ENCODE results near the gene CHST9. TPM values are rescaled to one million over a fixed set of nuclear protein-coding genes. Genes with fewer than 3 reads are reported as not detected.
"Not testable (repeated sequence)": the region's sequence is repeated elsewhere in the genome, so short reads cannot be mapped to it uniquely, and the experiment has no call there.

CHST9 gene, protein sequence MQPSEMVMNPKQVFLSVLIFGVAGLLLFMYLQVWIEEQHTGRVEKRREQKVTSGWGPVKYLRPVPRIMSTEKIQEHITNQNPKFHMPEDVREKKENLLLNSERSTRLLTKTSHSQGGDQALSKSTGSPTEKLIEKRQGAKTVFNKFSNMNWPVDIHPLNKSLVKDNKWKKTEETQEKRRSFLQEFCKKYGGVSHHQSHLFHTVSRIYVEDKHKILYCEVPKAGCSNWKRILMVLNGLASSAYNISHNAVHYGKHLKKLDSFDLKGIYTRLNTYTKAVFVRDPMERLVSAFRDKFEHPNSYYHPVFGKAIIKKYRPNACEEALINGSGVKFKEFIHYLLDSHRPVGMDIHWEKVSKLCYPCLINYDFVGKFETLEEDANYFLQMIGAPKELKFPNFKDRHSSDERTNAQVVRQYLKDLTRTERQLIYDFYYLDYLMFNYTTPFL
- polyA plus RNA-seq (2013, experiment 1 of 2; ENCODE audit: insufficient read length) = not detected
- not detected for polyA plus RNA-seq (2013, experiment 2 of 2; ENCODE audit: insufficient read length)

DNA sequence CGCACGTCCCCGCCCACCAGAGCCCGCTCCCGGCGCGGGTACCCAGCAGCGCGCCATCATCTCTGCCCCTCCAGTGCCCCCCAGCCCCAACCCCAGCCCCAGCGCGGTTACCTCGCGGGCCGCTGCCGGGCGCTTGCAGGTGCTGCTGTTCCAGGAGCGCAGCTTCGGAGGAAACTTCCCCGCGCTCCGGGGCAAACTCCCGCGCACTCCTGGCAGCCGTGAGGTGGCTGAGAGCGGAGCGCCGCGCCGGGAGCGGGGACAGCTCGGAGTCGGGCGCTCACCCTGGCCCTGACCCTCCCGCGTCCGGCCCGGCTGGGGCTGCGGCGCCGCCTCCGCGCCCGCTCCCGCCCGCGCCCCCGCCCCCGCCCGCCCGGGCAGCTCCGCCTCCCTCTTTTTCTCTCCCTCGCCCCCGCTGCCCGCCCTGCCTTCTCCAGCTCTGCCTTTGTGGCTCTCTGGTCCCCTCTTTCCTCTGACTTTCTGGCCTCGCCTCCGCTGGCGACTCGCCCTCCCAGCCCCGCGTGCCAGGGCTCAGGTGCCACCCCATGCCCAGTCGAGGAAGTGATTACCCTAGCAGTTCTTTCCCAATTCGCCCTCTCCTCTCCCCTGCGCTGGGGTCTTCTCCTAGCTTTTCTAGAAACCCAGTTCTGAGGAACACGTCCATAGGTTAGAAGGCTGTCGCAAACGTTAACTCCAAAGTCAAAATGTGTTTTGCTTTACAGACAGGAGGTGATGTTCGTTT, at the start of gene CHST9:
TSS of gene CHST9 (minus strand) at position 284 of the 739 bp plus-strand sequence. CDS start 42,499 bp downstream, outside the sequence.
- DNase-seq = no peak

DNA sequence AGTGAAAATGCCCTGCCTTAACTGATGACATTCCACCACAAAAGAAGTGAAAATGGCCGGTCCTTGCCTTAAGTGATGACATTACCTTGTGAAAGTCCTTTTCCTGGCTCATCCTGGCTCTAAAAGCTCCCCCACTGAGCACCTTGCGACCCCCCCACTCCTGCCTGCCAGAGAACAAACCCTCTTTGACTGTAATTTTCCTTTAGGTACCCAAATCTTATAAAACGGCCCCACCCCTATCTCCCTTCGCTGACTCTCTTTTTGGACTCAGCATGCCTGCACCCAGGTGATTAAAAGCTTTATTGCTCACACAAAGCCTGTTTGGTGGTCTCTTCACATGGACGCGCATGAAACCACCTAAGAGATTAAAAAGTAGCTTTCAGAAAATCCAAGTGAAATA, 47.2 kb upstream of the CHST9 start:
- not testable (repeated sequence) for DNase-seq

- not testable (repeated sequence) for DNase-seq
These were observed 46.6 kb upstream of the CHST9 start for GRCh38 chr18:27231671-27232070.

- DNase-seq = not testable (repeated sequence)
These were observed 46.1 kb upstream of the CHST9 start for GRCh38 chr18:27231221-27231620.

- no peak for DNase-seq
These were observed 42.6 kb upstream of the CHST9 start for GRCh38 chr18:27227721-27228120.

DNA sequence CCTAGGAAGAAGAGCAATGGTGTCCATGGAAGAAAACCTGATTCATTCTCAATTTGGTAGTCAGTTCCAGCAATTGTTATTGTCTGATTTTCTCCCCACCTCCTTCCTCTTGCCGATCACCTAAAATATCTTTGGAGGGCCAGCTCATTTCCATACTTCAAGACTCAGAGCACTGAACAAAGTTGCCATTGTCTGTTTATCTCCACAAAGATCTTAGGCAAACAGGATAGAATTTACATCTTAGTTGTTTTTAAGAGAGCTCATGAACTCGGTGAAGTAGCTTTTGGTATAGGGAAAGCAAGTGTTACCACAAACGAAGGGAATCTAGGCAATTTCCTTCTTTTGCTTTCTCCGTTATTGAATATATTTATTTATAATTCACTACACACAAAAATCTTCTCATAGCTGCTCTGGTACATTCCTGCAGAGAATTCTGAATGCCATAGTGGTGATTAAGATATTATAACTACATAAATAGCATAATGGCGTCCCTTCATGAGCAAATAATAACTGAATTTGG, 41.5 kb upstream of the CHST9 start:
- no peak for DNase-seq

DNA sequence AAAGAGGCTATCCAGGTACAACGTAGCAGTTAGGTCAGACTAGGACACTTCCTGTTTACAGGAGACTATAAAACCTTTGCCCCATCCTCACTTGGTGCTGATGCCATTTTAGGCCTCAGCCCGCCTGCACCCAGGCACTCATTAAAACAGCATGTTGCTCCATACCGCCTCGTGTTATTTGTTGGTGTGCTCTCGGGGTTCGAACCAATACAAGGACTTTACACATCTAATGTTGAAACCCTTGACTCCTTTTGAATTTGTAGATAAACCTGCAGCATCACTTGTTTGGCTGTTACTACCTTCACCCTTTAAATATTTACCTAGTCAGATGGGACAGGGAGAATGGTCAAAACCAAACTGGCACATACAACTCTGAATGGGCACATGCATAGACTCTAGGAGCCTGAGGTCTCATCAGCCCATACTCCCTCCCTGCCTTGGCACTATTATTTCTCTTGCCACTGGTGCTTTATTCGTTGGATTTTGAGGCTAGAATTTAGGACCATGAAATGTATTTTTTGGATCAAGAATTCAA, 40.9 kb upstream of the CHST9 start:
- no peak for DNase-seq

GRCh38 chr18:27223526-27224291, 38.6 kb upstream of the CHST9 start:
- no peak for DNase-seq

DNA sequence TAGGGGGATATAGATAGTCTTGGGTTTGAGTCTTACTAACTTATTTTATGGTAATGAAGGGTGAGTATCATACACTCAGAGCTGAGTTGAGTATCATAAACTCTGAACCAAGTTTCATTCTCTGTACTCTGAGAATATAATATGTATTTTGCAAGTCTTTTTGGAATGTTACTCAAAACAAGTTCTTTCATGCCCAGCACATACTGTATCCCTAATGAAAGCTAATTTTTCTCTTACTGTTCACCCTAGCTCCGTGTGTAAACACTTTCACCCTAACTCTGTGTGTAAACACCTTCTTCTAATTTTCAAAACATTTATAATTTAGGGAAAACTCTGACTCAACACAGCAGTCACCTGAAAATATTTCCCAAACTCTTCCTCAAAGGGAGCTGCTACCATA, 29.7 kb upstream of the CHST9 start:
- no peak for DNase-seq

DNA sequence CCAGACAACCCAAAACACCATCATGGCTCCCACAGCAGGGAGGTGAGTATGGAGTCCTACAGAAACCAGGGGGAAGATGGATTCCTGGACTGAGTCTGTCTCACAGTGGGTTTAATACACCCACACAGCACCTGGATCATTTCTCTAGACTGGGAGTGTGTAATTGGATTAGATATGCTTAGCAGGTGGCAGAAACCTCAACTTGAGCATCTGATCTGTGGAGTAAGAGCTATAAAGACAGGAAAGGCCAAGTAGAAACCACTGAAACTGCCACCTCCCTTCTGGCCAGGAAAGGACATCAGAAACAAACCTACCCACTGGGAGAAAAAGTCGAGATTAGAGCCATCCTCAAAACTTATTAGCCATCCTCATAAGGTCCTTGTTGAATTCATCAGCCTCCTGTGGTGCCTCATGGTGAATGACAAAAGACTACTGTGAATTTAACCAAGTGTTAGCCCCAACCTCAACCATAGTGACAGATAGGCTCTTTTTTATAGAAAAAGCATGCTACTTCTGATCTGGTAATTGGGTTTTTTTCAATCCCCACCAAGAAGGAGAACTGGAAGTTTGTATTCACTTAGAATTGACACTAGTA, 28.1 kb upstream of the CHST9 start:
- DNase-seq = no peak

- DNase-seq = no peak
These were observed 26.5 kb upstream of the CHST9 start for GRCh38 chr18:27211569-27211968.

DNA sequence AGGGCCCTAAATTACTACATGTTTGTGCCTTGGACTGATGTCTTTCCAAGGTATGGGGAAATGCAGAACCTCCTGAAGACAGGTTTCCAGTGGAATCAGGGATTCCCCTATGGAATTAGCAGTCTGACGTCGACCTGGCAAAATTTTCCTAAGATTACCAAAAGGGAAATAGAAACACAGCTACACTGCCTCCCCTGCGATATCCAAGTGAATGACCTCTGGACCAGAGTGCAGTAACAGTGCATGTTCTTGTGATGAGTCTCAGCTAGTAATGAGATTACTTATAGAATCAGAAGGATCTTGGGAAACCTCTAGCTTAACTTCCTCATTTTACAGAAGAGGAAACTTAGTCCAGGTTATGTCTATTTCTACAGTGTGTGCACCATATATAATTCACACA, 21.3 kb upstream of the CHST9 start:
- DNase-seq = no peak

GRCh38 chr18:27202741-27203140, 17.6 kb upstream of the CHST9 start:
- no peak for DNase-seq

DNA sequence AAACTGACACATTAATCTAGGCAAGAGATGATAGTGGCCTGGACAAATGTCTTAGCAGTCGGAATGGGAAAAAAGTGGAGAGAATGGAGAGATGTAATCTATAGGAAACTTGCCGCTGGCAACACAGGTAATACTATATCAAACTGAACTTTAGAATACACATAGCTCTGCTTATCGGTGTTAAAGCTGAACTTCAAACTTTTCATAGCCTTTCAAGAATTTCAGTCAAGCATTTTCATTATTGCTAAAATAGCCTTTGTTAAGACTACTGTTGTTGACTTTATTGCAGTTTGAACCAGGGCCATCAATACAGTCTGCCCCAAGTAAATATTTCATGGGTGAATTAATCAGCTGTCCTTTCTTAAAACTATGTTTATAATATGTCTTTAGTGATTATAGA, 12.9 kb upstream of the CHST9 start:
- DNase-seq = no peak

DNA sequence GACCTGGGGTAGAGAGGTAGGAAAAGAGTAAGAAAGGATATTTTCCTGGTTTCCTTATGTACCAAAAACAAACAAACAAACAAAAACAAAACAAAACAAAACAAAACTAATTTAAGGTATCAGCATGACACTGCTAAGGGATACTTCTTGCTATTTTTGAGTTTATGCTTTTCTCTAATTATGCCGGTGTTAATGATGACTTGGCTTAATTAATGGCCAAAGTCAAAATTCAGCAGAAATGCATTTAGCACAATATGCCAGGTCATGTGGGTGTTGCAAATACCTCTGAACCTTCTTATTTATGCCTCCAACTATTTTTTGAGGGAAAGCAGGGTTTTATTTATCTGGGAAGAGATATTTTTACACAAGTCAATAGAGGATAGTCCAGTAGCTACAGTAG, 3.2 kb upstream of the CHST9 start:
- no peak for DNase-seq

DNA sequence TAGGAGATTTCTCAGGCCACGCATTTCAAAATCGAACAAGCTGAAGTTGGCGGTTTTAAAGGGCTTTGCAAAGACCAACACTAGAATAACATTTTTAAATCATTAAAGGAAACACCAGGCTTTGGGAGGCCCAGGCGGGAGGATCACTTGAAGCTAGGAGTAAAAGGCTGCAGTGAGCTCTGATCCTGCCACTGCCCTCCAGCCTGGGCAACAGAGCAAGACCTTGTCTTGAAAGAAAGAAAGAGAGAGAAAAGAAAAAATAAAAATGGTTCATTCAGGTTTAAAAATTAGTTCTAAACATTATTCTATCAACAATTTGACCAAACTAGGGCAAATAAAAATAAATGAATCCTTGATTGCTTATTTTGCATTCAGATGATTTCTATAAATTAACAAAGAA, 789 bp upstream of the CHST9 start:
- no peak for DNase-seq

DNA sequence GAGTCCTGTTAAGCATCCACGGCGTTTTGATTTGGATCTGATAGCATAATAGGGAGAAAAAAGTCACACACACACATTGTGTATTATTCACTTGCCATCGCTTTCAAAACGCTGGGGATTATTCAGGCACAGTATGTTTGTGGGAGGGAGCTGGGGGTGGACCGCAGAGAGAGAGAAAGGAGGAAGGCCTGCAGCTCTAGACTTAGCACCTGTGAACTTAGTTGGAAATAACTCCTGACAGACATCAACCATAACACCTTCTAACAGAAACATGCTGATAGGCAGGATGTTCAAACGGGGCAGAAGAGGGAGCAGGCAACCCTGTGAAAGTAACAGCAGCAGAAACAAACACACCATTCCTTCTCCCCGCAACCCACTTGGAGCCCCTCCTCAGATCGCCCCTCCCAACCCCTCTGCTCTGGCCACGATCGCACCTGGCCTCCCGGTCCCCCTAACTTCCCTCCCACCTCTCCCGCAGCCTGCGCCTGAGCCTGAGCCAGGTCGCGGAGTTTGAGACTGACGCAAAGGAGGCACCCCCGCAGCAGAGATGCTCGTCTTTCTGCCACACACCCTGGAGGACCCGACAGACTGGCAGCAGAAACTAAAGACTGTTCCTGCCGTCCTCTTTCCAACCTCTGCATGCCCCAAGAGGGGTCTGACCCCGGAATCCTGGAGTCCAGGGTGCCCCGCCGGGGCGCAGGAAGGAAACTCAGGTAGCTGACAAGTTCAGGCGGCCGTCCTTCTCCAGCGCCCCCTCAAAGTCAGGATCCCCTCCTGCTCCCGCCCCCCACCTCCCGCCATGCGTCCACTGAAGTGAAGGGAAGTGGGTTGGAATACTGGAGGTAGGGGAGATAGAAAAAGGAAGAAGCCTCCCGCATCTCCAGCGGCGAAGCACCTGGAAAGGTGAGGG, 738 bp downstream of the CHST9 start:
- DNase-seq = no peak

GRCh38 chr18:27181726-27182125, 3.4 kb downstream of the CHST9 start:
- no peak for DNase-seq

GRCh38 chr18:27178424-27178823, 6.7 kb downstream of the CHST9 start:
- DNase-seq = no peak

GRCh38 chr18:27175914-27176313, 9.2 kb downstream of the CHST9 start:
- no peak for DNase-seq

- DNase-seq = no peak
These were observed 9.9 kb downstream of the CHST9 start for GRCh38 chr18:27175245-27175644.
